PC-3 (cell line): ENCODE measurements around the gene CDKL4.

ENCODE experiments used
- EZH2 ChIP-seq: fragments of 300-600 bp; sonication (generic); IDR thresholded peaks from one replicate; pipeline ENCODE4 v1.6.1; 2017; ENCODE audit warnings: antibody characterized with exemption, mild to moderate bottlenecking, low read length; ENCODE audit not compliant: unreplicated experiment
- EZH2phosphoT487 ChIP-seq: fragments of 300-600 bp; sonication (generic); IDR thresholded peaks from 2 replicates; pipeline ENCODE4 v1.6.1; 2018; ENCODE audit warnings: mild to moderate bottlenecking, antibody characterized with exemption, low read length, borderline replicate concordance
- TF ChIP-seq, protein P1 (sequence below): fragments of 300-600 bp; sonication (generic); conservative IDR thresholded peaks from 2 replicates; pipeline ENCODE4 v1.5.1; 2017; ENCODE audit warnings: antibody characterized with exemption, low read depth, mild to moderate bottlenecking, low read length

DNA sequence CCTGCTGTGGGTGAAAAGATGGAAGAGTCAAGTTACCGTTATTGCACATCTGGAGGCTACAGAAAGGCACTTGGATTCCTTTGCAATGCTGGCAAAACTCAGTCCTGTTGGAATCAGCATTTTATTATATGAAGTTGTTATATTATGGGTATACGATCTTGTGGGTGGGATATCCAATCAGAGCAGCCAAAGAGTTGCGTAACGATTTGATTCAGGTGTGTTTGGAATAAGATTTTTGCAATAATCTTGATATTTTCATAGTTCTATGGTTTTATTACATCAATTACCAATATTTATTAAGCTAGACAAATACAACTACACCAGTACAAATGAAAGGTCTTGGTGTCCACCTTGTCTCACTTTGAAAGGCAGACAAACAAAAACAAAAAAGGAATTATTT, 65.0 kb downstream of the CDKL4 start:
- TF ChIP-seq, protein P1, sequence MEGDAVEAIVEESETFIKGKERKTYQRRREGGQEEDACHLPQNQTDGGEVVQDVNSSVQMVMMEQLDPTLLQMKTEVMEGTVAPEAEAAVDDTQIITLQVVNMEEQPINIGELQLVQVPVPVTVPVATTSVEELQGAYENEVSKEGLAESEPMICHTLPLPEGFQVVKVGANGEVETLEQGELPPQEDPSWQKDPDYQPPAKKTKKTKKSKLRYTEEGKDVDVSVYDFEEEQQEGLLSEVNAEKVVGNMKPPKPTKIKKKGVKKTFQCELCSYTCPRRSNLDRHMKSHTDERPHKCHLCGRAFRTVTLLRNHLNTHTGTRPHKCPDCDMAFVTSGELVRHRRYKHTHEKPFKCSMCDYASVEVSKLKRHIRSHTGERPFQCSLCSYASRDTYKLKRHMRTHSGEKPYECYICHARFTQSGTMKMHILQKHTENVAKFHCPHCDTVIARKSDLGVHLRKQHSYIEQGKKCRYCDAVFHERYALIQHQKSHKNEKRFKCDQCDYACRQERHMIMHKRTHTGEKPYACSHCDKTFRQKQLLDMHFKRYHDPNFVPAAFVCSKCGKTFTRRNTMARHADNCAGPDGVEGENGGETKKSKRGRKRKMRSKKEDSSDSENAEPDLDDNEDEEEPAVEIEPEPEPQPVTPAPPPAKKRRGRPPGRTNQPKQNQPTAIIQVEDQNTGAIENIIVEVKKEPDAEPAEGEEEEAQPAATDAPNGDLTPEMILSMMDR = no peak
- no peak for TF ChIP-seq EZH2phosphoT487
- TF ChIP-seq EZH2 = no peak
